ENCODE results near the gene THAP5.

DNA sequence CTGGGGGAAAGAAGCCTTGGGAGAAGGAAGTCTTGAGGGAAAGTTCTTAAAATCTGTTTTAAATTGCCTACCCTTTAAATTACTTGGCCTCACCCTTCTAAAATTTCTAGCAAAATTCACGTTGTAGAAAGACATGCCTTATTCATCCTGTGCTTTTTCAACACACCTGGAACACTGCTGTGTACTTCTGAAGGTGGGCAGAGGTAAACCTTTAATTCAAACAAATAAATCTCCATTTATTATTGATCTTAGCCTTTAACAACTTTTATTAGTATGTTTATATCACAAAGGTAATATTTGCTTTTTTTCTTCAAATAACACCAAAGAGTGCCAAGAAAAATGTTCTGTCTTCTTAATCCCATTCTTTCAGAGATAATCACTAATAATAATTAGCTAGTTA is 30.9 kb upstream of the THAP5 start:
- TF ChIP-seq POLR2A (IDR thresholded peaks at IDR 0.05) = no peak
- TF ChIP-seq, protein P1, sequence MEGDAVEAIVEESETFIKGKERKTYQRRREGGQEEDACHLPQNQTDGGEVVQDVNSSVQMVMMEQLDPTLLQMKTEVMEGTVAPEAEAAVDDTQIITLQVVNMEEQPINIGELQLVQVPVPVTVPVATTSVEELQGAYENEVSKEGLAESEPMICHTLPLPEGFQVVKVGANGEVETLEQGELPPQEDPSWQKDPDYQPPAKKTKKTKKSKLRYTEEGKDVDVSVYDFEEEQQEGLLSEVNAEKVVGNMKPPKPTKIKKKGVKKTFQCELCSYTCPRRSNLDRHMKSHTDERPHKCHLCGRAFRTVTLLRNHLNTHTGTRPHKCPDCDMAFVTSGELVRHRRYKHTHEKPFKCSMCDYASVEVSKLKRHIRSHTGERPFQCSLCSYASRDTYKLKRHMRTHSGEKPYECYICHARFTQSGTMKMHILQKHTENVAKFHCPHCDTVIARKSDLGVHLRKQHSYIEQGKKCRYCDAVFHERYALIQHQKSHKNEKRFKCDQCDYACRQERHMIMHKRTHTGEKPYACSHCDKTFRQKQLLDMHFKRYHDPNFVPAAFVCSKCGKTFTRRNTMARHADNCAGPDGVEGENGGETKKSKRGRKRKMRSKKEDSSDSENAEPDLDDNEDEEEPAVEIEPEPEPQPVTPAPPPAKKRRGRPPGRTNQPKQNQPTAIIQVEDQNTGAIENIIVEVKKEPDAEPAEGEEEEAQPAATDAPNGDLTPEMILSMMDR (IDR thresholded peaks at IDR 0.05) = no peak
